ENCODE results near the gene GLRB.

- TF ChIP-seq POLR2A (IDR thresholded peaks at IDR 0.05; ENCODE audit: low read length): no peak
- TF ChIP-seq GATA1 (IDR thresholded peaks at IDR 0.05; ENCODE audit: low read depth, low read length): no peak
Measured at GRCh38 chr4:157057218-157057617, 18.7 kb upstream of the GLRB start.
